Testis (tissue), 3 donors: ENCODE measurements around the gene SARS2. TPM values are rescaled to one million over a fixed set of nuclear protein-coding genes. Genes with fewer than 3 reads are reported as not detected.

Experiments used
- DNase-seq: peaks from one replicate; pipeline ENCODE4 v3.0.0-alpha.2; 2019
- H3K27ac ChIP-seq, 2 donors: fragments of 200-600 bp; sonication (generic); one replicate each; pipeline ENCODE4 v1.5.1; 2019
- H3K27me3 ChIP-seq: fragments of 200-600 bp; sonication (generic); one replicate; pipeline ENCODE4 v1.5.1; 2019
- H3K36me3 ChIP-seq: fragments of 200-600 bp; sonication (generic); one replicate; pipeline ENCODE4 v1.5.1; 2017; ENCODE audit warnings: low read depth; ENCODE audit errors: missing control alignments
- H3K4me1 ChIP-seq: fragments of 200-600 bp; sonication (generic); one replicate; pipeline ENCODE4 v1.5.1; 2019
- H3K4me3 ChIP-seq, 2 donors: fragments of 200-600 bp; sonication (generic); one replicate each; pipeline ENCODE4 v1.5.1; 2017 to 2019
- H3K9me3 ChIP-seq: fragments of 200-600 bp; sonication (generic); one replicate; pipeline ENCODE4 v1.5.1; 2017
- CTCF ChIP-seq, 3 experiments: fragments of 450-650 bp in 2 of 3; fragments of 200-600 bp in 1 of 3; sonication (generic) in 1 of 3; IDR thresholded peaks; one replicate each; pipeline ENCODE4 v1.5.1; 2016 to 2019; ENCODE audit warnings: antibody characterized with exemption in 3 of 3, mild to moderate bottlenecking in 2 of 3, moderate library complexity in 1 of 3
- POLR2A ChIP-seq: fragments of 450-650 bp; IDR thresholded peaks from one replicate; pipeline ENCODE4 v1.6.1; 2017; ENCODE audit warnings: antibody characterized with exemption, mild to moderate bottlenecking, moderate library complexity
- WGBS, 2 donors: methylation state at CpG; one replicate each; pipeline ENCODE4 v1.1.5; 2018; 5-methylcytosine and 5-hydroxymethylcytosine counted together
- intact Hi-C: fragments of 100-400 bp; cut with DNase I; formaldehyde crosslinking; loops from one replicate; pipeline ENCODE4 v1.15.1; 2023; ENCODE audit warnings: low total_unique reads
- polyA plus RNA-seq: library from polyadenylated mRNA; stranded (reverse); fragments of 350-450 nt; fragmentation: Illumina TruSeq; extraction: RNeasy Lipid Tissue Mini Kit (QIAGEN cat#74804); gene quantifications from one replicate; pipeline ENCODE4 v1.2.3, GENCODE V29; 2014; ENCODE audit warnings: low read depth, low replicate concordance; ENCODE audit not compliant: insufficient read depth
- total RNA-seq, 2 donors: library from RNA; depleted of rRNA; stranded (reverse); fragments of >200 nt; gene quantifications; one replicate each; pipeline ENCODE4 v1.2.3, GENCODE V29; 2016

SARS2 gene
- total and polyA plus RNA-seq, 3 donors from 2014 or later = 33.5 to 68.0 (median 55.3) TPM

DNA sequence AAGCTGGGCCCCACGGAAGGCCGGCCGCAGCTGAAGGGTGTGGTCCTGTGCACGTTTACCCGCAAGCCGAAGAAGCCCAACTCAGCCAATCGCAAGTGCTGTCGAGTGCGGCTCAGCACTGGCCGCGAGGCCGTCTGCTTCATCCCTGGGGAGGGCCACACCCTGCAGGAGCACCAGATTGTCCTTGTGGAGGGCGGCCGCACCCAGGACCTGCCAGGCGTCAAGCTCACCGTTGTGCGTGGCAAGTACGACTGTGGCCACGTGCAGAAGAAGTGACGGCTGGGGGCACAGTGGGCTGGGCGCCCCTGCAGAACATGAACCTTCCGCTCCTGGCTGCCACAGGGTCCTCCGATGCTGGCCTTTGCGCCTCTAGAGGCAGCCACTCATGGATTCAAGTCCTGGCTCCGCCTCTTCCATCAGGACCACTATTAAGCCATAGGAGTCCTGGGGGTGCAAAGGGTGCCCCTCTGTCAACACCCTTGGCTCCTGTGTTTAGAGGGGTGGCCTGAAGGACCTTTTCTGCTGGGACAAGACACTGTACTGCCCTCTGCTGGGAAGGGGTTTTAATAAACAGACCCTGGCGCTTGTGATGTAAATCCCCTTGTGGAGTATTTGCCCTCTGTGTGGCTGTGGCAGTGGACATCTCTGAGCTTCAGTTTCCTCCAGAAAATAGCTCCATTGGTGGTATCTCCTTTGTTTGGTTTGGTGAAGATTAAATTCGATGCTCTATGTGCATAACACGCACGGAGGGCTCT lies 2.0 kb upstream of the SARS2 start:
- peaks cover 19% of the 10 kb centered on the region for H3K4me1 ChIP-seq
- no peaks in the 10 kb centered on the region for H3K9me3 ChIP-seq
- no peaks in the 10 kb centered on the region for H3K27me3 ChIP-seq
- no peak for TF ChIP-seq POLR2A
- TF ChIP-seq CTCF (IDR thresholded peaks at IDR 0.05) = peak in 1 of 3 experiments; percentile 21
- no peak overlapping the region for H3K27ac ChIP-seq
- WGBS, 2 donors = 67 to 94% methylated on average over 4 to 27 of the region's 29 CpGs
- H3K36me3 ChIP-seq = no peaks in the 10 kb centered on the region
- DNase-seq = peak; percentile 45
- no peak overlapping the region for H3K4me3 ChIP-seq
- intact Hi-C loops = no loop called here

- Histone ChIP-seq H3K9me3 (no peaks in the 10 kb centered on the region), H3K4me1 (peaks cover 19% of the 10 kb centered on the region), H3K27me3 (no peaks in the 10 kb centered on the region), H3K36me3 (no peaks in the 10 kb centered on the region), H3K27ac (peak overlapping the region; percentile 63 to 88), H3K4me3 (peak overlapping the region; percentile 65 to 69)
- intact Hi-C loops = no loop called here
- TF ChIP-seq CTCF (IDR thresholded peaks at IDR 0.05) (no peak), POLR2A (no peak)
- 7 to 22% methylated on average over 7 to 8 of the region's 8 CpGs for WGBS, 2 donors
- DNase-seq = no peak
These were observed 894 bp upstream of the SARS2 start for GRCh38 chr19:38931521-38931793.

- Histone ChIP-seq H3K4me1 (peaks cover 19% of the 10 kb centered on the region), H3K27ac (peak within 1 kb of the TSS; percentile 63 to 88), H3K9me3 (no peaks in the 10 kb centered on the region), H3K27me3 (no peaks in the 10 kb centered on the region), H3K36me3 (no peaks in the 10 kb centered on the region), H3K4me3 (peak within 1 kb of the TSS; percentile 65 to 69)
- TF ChIP-seq CTCF (IDR thresholded peaks at IDR 0.05) = no peak
- no peak for TF ChIP-seq POLR2A
- peak; percentile 100 for DNase-seq
- intact Hi-C loops = no loop called here
- 0% methylated on average over 18 to 40 of the region's 40 CpGs for WGBS, 2 donors
These were observed 385 bp upstream of the SARS2 start, which contains the start of gene MRPS12 for GRCh38 chr19:38930776-38931520. Gene MRPS12, plus strand, starts transcription at chr19:38930944. Its CDS starts 351 bp downstream, at chr19:38931295.

DNA sequence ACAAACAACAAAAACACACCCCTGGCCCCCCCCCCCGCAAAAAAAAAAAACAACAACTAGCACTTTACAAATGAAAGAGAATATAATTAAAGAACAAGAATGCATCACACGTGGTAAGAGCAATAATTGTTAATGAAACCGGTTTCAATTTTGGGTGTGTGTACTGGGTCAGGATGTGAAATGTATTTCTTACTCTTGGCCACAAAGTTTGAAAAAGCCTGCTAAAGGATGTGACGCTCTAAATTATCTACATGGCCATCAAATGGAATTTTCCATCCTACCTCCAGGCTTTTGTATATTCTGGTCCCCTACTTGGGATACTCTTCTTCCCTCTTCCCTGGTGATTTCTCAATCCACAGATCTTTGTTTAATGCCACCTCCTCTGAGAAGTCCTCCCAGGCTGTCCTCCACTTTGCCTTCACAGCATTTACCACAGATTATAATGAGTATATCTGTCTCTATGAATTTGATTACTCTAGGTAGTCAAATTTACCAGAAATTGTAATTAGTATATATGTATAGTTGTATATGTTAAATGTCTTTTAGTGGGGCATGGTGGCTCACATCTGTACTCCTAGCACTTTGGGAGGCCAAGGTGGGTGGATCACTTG lies 2.1 kb downstream of the SARS2 start:
- intact Hi-C loops = loop anchor here (10.0 kb wide), 1 partner anchor 384 kb away; no protein-coding TSS in a partner anchor
- peaks cover 19% of the 10 kb centered on the region for H3K4me1 ChIP-seq
- 81 to 84% methylated on average over 4 of the region's 4 CpGs for WGBS, 2 donors
- no peak for TF ChIP-seq POLR2A
- no peak for TF ChIP-seq CTCF (IDR thresholded peaks at IDR 0.05)
- H3K4me3 ChIP-seq = no peak overlapping the region
- no peaks in the 10 kb centered on the region for H3K36me3 ChIP-seq
- H3K27ac ChIP-seq = no peak overlapping the region
- no peaks in the 10 kb centered on the region for H3K9me3 ChIP-seq
- no peaks in the 10 kb centered on the region for H3K27me3 ChIP-seq
- no peak for DNase-seq
